Endometrial microvascular endothelial cells (primary cell): Measurements from ENCODE around the gene CTBP2. TPM values are rescaled to one million over a fixed set of nuclear protein-coding genes. Genes with fewer than 3 reads are reported as not detected.
"Not testable (repeated sequence)": the region's sequence is repeated elsewhere in the genome, so short reads cannot be mapped to it uniquely, and the experiment has no call there.

ENCODE experiments used
- in situ Hi-C: cut with HindIII; loops from 2 replicates; pipeline ENCODE4 v1.10.0; 2017; ENCODE audit warnings: low sequenced_read_pairs, low pct_unique_long_range_greater_than_20kb; ENCODE audit errors: inconsistent ontology term
- total RNA-seq: library from RNA; depleted of rRNA; stranded (reverse); fragments of >200 nt; gene quantifications from one replicate; pipeline ENCODE4 v1.2.3, GENCODE V29; 2015; ENCODE audit errors: inconsistent ontology term

Gene CTBP2
- total RNA-seq, 1 donor from 2014 or later: 89.9 TPM

DNA sequence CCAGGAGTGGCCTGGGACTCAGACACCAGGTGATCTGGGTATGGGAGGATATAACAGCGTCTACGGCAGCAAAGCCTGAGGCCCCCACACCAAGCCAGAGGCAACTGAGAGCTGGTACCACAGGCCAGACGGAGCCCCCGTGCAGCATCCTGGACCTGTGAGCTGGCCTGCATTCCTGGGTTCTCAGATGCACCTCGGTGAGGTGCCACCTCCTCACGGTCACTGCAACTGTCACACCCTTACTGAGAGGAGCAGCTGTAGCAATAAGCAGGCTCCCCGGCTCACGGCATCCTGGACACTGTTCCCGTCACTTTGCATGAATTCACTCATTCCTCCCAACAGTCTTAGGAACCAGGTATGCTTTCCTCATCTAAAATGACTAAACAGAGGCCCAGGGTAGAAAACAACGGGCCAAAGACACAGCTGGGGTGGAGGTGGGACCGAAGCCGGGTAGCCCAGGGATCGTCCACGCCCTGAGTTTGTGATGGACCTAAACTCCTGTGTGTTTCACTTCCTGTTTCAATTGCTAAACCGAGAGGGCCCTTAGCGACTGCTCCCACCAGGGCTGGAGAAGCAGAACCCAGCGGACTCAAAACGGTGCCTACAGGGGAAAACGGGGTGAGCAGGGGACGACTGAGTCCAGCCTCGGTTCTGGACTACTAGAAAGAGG is 98.7 kb downstream of the CTBP2 start:
- in situ Hi-C loops: no loop called here

DNA sequence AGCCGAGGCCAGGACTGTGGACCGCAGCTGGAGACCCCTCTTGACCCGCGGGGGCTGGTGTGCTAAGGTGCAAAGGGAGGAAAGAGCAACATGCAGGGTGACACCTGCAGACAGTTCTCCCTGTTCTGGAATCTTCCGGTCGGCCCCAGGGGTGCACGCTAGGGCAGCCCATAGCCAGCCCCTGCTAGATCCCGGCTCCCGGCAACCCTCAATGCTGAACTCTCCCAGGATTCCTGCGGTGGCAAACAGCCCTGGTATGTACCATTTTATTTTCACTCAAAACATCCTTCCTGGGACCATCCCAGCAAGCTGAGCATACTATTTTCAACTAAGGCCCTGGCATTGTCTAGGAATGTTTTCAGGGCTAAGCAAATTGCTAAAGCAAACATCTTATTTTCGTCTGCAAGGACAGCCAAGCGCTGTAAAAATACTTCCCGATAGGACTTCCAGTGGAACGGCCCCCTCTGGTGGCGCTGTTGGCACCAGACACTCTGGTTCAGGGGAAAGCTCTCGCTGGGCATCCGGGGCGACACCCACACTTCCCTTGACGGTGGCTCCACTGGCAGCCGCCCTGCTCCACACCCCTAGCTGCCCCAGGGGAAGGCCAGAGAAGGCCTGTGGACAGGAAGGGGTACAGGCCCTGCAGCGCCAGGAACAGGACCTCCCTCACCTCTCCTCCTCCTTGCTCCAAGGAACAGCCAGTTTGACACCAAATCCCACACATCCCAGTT is 99.4 kb downstream of the CTBP2 start:
- in situ Hi-C loops: no loop called here

DNA sequence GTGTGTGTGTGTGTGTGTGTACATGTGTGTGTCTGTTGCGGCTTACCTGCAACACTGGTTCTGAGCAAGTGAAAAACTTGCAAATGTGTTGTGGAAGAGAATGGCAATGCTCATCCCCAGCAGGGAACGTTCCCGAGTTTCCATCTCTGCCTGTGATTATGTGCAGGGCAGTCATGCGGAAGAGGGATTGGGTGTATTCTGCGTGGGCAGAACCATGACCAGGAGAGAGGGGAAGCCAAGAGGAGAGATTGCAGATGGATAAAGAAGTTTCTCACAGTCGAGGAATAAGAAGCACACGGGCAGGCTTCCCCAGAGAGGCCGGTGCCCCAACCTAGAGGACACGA is 99.9 kb downstream of the CTBP2 start:
- in situ Hi-C loops: no loop called here

DNA sequence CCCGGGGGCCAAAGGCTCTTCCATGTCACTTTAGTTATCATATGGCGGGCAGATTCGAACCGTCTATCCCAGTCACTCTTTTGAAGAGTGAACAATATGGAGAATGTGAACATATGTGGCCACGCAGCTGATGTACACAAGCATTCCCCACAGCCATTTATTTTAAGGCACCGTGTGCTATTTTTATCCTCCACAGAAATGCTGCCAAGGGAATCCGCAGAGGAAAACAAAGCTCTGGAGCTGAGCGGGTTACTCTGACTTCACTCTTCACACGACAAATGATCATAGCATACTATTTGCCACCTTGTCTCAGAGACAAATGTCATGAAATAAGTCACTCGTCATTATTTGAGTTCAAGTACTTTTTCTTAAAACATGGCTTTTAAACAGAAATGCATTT is 100.3 kb downstream of the CTBP2 start:
- in situ Hi-C loops: no loop called here

DNA sequence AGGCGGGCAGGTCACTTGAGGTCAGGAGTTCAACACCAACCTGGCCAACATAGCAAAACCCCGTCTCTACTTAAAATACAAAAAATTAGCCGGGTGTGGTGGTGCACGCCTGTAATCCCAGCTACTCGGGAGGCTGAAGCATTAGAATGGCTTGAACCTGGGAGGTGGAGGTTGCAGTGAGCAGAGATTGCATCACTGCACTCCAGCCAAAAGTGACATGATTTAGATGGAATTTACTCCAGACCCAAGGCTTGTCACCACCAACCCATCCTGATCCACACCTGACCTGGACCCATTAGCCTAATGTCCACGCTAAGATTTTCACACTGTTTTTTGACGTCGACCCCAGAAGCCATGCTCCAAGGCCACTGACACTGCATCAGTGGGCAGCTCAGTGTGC is 101.0 kb downstream of the CTBP2 start:
- in situ Hi-C loops: not testable (repeated sequence)

DNA sequence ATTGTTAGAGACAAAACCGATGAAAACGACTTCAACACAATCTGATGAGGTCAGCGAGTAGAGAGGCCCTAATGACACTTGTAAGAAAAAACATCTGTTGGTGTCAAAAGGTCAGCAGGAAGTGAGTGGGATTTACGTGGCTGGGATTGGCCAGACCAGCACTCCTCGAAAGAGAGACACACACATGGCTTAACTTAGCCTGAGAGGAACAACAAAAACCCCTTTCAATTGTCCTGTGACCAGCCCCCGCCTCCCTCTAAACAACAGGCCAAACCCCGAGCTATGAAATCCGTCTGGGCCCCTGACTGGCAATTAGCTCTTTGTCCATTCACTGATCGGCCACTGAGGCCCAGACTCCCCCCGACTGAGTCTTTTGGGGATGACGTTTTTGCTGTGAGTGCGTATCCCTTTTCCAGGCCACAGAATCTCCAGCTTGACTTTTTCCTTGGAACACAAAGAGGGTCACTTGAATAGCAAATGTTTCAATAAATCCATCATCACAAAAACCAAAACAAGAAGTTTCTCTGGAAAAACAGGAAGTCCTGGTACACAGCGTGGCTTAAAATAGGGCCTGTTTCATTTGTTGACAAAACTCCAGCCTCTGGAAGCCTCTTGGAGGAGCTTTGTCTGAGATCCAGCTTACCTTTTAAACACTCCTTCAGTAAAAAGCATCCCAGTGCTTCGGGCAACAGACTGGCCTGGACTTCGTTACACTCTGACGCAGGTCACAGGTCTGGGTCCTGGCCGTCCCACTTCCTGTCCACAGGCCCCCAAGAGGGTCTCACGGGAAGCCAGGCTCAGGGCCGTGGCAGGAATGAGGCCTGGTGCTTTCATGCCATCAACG is 103.0 kb downstream of the CTBP2 start:
- in situ Hi-C loops: no loop called here

DNA sequence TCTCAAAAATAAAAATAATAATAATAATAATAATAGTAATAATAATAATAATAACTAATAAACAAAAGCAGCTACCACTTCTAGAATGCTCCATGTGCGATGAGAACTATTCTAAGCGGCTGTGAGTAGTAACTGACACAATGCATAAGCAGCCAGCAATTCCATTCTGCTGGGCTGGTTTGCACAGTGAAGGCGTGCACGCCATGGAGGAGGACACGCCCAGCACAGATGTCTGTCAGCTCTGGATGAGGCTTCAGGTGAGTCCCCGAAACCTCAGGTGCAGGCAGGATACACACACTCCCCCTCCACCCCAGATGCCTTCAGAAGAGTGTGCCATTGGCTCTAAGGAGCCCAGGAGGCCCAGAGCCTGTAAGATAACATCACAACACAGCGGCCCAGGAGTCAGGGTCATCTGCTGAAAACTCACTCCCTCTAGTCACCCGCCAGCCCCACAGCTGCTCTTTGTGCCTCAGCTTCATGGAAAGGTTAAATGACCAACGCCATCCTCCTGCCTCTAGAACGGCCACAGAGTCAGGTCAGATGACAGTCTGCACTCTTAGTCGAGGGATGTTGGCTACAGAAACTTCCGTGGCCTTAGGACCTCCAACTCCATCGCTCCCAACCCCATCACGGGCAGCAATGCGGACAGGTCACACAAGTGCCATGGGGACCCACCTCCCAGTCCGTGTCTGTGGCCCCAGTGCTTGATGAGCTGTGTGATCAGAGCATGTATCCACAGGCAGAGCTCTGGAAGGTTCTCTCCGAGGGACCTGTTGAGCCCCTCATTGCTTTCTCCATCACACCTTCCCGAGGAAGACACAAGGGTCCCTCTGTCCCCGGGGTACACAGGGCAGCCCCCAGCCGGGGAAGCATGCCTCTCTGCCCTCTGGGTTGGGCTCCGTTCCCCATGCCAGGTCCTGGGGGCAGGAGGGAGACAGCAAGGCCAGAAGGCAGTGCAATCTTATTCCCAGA is 103.9 kb downstream of the CTBP2 start:
- in situ Hi-C loops: no loop called here

DNA sequence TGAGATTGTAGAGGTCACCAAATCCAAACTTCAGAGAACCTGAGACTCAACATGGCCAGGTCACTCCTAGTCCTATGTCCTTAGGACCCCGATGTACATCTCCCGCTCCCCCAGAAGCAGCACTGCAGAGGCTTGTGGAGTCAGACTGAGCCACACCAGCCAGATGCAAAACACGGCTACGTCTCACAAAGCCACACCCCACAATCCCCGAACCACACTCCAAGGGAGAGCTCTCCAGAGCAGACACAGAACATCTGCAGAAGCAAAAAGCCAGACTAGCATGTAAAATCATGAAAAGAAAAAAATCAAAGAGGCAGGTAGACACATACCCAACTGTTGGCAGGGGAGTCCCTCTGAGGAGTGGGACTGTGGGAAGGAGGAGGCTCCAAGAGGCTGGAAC is 104.9 kb downstream of the CTBP2 start:
- in situ Hi-C loops: no loop called here

DNA sequence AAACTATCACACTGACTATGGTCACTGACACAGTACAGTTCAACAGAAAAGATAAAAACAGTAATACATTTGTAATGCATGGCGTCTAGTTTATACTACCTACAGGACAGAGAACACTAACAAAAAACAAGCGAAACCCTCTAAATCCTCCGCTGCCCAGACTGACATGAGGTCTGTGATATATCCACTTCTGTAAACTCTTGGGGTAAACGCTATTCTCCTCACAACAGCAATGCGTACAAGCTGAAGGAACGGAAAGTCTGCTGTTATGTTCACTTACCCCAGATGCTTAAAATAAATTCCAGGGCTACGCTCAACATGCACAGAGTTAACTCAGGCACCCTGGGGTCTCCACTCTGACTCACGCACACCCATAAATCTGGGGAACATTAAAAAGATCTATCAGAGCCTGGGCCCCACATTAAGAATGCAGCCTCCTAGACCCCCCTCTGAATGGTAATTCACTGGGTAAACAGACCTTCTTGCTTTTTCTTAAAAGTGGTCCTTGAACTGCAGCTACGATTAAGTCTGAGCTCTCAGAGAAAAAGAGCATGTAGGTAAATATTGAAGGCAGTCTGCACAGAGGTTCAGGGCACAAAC is 105.6 kb downstream of the CTBP2 start:
- in situ Hi-C loops: no loop called here

DNA sequence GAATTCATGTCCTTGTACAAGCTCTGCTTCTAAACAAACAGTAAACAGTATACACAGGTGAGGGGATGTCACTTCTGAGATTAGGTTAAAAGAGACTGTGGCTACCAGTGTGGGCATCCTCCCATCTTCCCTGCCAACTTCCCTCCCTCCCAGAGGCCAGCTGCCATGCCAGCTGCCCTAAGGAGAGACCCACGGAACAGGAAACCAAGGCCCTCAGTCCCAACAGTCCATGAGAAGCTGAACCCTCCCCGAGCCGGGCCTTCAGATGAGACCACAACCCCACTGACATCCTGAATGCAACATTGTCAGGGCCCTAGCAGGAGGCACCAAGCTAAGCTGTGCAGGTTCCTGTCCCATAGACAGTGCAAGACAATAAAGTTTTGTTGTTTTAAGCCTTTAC is 106.1 kb downstream of the CTBP2 start:
- in situ Hi-C loops: no loop called here

DNA sequence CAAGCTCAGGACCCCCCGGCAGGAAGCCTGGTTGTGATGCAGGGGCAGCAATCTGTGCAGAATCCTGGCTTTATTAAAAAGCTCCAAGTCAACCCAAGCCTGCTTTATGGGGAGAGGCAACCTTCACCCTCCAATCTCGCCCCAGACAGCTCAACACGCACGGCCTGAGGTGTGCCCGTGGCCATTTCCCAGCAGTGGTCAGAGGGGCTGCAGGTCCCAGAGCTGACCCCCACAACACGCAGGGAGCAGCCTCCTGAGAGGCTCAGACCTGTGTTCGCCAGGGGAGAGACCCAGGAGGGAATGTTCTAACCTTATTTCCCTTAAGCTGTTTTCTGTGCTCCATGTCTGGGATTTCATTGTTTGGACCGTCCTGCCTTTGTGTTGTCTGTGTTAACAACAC is 108.2 kb downstream of the CTBP2 start:
- in situ Hi-C loops: no loop called here

DNA sequence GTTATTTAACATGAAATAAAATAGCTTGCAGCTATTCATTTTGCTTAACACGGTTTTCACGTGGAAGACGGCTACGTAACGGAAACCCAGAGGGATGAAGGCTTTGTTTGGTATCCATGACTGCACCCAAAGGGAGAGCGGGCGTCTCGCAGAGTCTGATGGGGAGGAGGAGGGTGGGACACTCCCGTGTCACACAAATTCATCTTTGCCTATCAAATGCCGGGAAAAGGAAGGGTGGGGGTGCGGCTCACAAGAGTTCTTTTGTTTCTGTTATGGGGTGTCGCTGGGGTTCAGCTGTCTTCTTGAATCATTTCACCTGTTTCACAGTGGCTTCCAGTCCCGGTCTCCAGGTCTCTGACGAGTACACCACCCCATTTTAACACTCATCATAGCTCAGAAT is 110.0 kb downstream of the CTBP2 start:
- in situ Hi-C loops: no loop called here

DNA sequence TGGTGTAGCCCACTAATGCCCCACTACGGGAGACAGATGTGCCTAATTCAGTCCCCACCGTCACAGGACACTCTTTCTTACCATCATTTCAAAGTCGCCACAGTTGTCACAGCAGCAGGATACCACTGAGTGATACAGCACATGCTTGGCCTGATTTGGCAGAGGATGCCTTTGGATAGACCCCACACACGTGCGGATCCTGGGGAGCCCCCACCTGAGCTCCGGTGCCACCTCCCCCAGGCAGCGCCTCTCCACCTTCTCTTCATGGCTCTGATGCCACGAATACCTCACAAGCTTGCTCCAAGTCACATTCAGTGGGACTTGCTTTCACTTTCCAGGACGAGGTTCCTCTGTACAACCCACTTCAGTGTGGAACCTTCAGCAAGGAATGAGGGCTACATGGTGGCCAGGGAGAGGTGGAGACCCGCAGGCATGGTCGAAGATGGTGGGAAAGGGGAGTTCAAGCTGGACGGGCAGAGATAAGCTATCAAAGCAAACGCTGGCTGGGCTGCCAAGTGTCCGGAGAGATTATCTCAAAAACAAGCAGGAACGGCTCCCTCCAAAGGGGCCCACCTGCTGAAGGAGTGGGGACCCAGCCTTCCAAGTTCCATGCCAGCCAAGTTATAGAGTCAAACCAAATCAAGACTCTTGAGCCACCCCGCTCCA is 111.0 kb downstream of the CTBP2 start:
- in situ Hi-C loops: no loop called here

DNA sequence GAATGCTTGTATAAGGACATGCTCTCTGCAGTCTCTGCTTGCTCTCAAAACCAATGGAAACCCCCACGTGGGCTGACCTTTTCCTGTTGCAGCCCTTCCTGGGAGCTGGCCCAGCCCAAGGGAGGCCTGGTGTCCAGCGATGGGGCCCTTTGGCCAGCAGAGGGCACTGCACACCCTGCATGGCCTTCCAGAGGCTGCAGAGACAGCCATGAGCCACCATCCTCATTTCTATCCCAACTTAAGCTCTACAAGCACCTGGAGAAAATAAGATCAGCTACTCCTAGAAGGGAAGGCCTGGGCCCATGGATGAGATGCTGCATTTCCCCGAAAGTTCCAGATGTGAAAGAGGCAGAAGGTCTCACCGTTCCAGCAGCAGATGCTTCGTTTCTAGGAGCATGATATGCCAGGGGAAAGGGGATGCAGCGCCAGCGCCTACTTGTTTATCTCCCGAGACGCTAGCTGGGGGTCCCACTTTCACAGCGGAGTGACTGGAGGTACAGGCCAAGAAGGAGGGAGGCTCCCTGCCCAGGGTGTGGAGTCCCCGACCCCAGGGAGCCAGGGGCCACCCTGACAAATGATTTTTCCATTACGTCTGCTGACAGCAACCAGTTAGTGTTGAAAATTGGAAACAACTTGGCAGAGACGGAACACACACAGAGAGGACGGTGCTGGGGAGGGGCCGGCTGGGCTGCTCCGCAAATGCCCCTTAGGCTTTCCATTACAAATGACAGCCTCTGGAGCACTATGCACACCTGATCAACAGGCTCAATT is 112.1 kb downstream of the CTBP2 start:
- in situ Hi-C loops: no loop called here

DNA sequence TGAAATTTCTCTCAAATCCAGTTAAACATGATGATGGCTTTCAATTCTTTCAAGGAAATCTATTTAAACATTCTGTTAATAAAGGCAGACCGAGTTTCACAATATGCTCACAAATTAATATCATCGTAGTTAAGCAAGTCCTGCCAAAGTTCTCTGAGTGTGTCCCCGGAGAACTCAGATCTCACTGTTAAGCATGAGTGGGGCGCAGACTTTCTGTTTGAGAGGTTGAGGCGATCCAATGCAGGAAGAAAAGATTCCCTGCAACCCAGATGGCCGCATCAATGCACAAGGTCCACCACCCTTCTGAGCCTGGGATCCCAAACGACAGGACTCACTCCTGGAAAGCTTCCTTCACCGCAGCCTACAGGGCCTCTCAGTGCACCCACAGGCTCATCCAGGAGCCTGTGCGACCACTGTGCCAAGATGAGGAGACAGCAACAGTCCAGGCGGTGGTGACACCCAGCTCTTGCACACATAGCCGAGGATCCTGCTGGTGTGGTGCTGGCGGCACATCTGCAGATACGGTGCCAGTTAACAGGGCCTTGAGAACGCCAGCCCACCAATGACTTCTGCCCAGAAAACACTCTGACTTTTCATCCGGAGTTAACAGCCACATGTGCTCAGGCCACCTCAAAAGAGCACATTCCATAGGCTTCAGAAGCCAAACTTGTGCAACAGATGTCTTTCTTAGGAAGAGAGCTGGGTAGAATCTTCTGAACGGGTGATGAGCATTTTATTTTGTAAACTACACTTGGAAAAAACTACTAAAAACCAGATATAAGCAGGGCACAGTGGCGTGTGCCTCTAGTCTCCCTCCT is 116.3 kb downstream of the CTBP2 start:
- in situ Hi-C loops: no loop called here

DNA sequence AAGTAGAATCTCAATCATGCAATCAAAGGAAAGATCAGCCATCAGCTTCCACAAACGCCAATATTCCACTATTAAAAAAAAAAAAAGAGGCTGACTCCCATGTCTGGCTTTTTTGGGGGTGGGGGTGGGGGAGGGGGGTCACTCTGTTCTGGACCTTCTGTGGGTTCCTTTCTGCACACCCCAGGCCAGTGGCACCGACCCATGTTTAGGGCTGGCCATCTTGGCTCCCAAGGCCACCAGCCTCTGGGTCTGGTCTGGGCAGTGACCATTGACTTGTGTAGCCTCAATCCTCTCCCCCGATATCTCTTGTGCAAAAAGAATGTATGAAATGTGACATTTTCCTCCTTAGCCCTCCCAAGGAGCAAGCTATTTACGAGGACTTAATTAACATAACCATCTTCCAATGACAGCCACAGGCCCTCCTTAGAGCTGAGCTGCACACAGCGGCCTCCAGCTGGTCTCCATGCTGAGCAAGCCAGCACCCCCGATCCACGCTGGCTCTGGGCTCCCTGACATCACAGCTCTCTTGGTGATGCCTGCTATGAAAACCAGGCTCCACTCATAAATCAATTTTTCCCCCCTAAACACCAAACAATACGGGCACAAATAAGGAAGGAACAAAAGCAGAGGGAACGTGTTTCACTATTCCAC is 118.4 kb downstream of the CTBP2 start:
- in situ Hi-C loops: no loop called here
